HG03108 (cell line): ENCODE measurements around the gene RPL41.
A peak's percentile ranks its signal among the peaks of the same experiment; 100 is the strongest.
"Not testable (repeated sequence)": the region's sequence is repeated elsewhere in the genome, so short reads cannot be mapped to it uniquely, and the experiment has no call there.

Experiments used
- ATAC-seq: cut with Tn5 transposase; IDR thresholded peaks from one replicate; pipeline ENCODE4 v1.9.1; 2021; ENCODE audit warnings: moderate library complexity; ENCODE audit not compliant: unreplicated experiment

The RPL41 gene

GRCh38 chr12:56153678-56154065 lies 37.2 kb downstream of the RPL41 start:
- ATAC-seq = no peak

GRCh38 chr12:56154246-56154771 lies 37.9 kb downstream of the RPL41 start:
- no peak for ATAC-seq

DNA sequence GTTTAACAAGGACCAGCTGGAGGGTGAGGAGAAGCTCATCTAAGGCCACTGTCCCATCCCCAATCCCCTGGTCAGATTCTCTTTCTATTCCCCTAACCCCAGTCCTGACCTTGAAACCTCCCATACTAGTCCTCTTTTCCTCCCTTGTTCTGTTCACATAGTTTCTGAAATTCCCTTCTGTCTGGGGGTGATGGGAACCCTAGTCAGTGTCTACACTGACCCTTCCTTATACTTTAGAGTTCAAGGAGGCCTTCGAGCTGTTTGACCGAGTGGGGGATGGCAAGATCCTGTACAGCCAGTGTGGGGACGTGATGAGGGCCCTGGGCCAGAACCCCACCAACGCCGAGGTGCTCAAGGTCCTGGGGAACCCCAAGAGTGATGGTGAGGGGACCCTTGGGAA lies 38.4 kb downstream of the RPL41 start:
- no peak for ATAC-seq

- no peak for ATAC-seq
Measured at GRCh38 chr12:56155256-56155845, 38.9 kb downstream of the RPL41 start.

DNA sequence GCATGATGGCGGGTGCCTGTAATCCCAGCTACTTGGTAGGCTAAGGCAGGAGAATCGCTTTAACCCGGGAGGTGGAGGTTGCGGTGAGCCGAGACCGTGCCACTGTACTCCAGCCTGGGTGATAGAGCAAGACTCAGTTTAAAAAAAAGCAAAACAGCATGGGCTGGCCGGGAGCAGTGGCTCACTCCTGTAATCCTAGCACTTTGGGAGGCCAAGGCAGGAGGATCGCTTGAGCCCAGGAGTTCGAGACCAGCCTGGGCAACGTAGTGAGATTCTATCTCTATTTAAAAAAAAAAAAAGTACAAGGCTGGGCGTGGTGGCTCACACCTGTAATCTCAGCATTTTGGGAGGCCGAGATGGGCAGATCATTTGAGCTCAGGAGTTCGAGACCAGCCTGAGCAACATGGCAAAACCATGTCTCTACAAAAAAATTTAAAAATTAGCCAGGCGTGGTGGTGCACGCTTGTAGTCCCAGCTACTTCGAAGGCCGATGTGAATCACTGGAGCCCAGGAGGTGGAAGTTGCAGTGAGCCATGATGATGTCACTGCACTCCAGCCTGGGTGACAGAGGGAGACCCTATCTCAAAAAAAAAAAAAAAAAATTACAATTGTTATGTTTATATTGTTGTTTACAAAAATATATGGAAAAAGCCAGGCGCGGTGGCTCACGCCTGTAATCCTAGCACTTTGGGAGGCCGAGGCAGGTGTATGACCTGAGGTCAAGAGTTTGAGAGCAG lies 40.2 kb downstream of the RPL41 start:
- not testable (repeated sequence) for ATAC-seq

DNA sequence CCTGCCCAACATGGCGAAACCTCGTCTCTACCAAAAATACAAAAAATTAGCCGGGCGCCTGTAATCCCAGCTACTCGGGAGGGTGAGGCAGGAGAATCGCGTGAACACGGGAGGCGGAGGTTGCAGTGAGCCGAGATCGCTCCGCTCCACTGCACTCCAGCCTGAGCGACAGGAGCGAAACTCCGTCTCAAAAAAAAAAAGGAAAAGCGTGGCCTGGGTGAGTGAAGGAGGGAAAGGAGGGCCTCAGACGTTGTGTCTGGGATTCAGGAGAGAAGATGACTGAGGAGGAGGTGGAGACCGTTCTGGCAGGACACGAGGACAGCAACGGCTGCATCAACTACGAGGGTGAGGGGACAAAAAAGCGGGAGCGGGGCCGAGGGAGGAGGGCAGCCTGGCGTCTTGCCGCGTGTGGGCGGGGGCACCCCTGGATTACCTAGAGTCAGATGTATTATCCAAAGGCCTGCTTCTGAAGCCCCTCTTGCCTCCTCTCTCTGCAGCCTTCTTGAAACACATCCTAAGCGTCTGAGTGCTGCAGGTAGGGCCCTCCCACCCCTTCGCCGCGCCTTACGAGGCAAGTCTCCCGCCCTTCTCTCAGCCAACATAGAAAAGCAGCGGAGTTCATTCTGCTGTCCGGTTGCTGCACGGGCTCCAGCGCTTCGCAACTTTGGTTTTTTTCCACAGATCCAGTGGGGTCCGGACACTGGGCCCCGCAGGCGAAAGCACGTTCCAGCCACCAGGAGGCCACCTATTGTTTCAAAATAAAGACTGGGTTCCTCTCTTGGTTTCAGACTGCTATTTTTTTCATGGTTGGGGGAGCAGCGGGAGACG lies 41.0 kb downstream of the RPL41 start:
- peak; percentile 25 for ATAC-seq

DNA sequence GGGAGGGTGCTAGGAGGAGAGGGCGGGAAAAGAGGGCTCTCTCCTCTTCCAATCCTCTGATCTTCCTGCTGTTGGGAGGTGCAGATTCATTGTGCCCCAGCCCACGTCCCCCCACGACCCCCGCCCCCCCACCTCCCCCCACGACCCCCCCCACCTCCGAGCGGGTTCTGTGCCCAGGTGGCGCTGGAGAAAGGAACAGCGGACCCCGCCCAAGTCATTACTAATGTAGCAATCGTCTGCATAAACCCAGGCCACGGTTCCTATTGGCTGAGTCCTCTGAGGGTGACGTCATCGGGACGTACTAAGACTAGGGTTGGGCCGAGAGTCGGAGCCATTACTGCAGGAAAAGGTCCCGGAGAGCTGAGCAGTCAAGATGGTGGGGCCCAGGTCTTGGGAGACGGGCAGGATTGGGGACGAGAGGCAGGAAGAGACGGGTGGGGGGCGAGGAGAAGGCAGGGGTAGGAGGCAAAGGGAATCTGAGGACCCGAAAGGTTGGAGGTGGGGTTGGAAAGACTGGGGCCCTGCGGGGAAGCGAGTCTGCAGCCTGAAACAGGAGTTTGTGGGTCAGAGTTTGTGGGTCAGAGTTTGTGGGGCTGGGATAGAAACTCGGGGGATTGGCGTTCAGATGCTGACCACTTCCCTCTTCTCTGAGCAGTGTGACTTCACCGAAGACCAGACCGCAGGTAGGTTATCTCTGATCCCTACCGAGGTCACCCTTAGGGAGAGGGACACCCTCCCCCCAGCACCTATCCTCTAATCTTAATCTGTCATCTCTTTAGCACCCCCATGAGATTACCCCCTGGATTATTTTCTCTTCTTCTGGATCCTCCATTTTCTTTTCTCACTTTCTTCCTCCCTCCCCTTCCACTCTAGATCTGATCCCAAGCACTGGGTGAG lies 41.8 kb downstream of the RPL41 start, which contains the start of gene MYL6:
Gene MYL6 (plus strand): TSS at position 331 of the 897 bp plus-strand sequence. CDS start 43 bp downstream, at position 374.
- ATAC-seq = peak; percentile 78

DNA sequence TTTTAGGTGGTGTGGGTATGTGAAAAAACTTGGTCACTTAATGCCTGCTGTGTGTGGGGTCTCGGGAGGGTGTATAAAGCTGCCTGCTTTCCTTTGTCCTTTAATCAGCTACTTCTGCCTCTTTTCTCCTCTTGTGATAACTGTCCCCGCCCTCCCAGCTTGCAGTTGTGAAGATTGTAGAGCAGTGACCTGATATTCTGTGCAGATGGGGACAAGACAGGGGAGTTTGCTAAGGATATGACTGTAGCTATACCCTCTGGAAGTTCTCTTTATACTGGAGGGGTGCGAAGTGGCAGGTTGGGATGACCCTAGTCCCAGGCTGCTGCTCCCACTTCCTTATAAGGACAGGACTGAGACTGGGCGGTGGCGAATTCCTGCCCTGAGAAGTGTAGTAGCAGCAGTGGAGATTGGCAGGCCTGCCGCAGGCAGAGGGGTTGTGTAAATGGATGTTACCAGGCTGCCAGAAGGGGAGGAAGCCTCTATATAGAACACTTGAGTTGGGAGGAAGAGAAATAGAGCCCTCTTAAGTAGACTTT lies 42.6 kb downstream of the RPL41 start:
- ATAC-seq = no peak

DNA sequence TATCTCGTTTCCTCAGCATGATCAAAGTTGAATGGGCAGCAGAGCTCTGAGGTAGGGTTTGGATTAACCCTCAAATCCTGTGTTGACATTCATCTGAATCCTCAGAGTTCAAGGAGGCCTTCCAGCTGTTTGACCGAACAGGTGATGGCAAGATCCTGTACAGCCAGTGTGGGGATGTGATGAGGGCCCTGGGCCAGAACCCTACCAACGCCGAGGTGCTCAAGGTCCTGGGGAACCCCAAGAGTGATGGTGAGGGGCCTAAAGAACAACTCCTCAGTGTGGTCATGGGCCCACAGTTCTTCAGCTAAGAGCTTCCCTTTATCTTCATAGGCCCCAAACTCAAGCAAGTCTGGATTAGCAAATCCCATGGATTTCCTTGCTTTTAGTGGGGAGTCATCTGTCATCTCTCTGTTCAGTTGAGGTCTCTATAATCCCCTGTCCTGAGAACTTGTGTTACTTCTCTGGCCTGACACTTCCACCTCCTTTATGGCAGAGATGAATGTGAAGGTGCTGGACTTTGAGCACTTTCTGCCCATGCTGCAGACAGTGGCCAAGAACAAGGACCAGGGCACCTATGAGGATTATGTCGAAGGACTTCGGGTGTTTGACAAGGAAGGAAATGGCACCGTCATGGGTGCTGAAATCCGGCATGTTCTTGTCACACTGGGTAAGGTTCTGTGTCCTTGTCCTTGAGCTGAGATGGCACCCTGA lies 43.2 kb downstream of the RPL41 start:
- ATAC-seq = no peak

DNA sequence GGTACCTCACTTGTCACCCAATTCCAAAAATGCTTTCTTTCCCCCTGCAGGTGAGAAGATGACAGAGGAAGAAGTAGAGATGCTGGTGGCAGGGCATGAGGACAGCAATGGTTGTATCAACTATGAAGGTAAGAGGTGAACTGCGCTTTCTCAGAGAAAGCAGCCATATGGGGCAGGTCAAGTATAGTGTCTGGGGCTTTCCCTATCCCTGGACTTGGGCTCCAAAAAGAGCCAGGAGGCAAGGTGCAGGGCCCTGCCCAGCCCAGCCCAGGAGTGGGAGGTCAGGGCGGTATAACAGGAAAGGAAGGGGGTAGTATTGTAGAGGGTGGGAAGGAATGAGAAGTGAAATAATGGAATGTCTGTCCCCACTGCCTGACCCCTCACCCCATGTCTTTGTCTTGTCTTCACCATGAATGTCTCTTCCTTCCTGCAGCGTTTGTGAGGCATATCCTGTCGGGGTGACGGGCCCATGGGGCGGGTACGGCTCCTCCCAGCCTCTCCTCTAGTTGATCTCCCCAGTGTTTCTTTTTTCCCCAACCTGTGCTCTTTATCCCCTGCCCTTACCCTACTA lies 43.8 kb downstream of the RPL41 start:
- ATAC-seq = no peak

GRCh38 chr12:56160894-56161689 lies 44.7 kb downstream of the RPL41 start:
- ATAC-seq = no peak

GRCh38 chr12:56161690-56162351 lies 45.4 kb downstream of the RPL41 start:
- ATAC-seq = no peak

- ATAC-seq = no peak
Measured at GRCh38 chr12:56162468-56163290, 46.2 kb downstream of the RPL41 start.

DNA sequence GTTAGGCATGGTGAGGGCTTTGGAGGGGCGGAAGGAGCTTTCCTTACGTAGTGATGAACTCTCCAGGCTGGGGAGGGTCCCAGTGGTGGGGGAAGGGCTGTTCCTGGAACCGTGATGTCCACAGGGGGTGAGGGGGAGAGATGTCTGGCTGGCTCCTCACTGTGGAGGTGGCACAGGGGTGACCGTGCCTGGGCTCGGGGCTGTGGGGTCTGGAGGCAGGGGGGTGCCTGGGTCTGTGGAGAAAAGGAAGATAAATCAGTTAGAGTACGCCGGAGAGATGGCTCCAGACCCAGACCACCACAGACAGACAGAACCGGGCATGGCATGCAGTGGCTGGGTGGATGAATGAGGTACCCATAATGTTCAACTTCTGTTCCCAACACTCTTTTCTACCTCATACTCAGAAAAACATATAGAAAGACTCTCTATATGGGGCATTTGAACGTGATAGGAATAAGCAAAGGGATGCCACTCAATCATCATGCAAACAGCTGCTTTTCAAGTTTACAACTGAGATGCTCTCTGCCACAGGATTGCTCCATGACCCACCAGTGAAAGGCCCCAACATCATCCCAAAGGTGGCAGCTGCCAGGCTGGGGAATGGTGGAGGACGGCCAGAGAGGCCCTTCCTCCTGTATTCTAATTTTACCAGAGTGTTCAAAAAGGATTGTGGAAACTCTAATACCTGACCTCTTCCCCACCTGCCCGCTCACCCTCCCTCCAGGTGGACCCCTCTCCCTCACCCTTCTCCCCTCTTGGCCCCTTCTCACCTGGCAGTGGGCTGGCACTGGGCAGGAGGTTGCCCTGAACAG lies 47.3 kb downstream of the RPL41 start:
- ATAC-seq = no peak

- ATAC-seq = no peak
Measured at GRCh38 chr12:56164345-56164729, 47.9 kb downstream of the RPL41 start.

GRCh38 chr12:56165369-56165768 lies 48.9 kb downstream of the RPL41 start:
- ATAC-seq = no peak
